ENCODE measurements around the gene HCRTR1.

- TF ChIP-seq CTCF (conservative IDR thresholded peaks at IDR 0.05) (no peak), EZH2 (IDR thresholded peaks at IDR 0.05; ENCODE audit: low read depth) (no peak)
These were observed 16.8 kb upstream of the HCRTR1 start for GRCh38 chr1:31600641-31601040.
